HG03558 (cell line): Measurements from ENCODE around the gene PRTFDC1.
"Not testable (repeated sequence)": the region's sequence is repeated elsewhere in the genome, so short reads cannot be mapped to it uniquely, and the experiment has no call there.

Experiments
- ATAC-seq: cut with Tn5 transposase; IDR thresholded peaks from one replicate; pipeline ENCODE4 v1.9.1; 2021; ENCODE audit warnings: moderate number of reproducible peaks; ENCODE audit not compliant: unreplicated experiment; ENCODE audit errors: extremely low read depth

The PRTFDC1 gene

DNA sequence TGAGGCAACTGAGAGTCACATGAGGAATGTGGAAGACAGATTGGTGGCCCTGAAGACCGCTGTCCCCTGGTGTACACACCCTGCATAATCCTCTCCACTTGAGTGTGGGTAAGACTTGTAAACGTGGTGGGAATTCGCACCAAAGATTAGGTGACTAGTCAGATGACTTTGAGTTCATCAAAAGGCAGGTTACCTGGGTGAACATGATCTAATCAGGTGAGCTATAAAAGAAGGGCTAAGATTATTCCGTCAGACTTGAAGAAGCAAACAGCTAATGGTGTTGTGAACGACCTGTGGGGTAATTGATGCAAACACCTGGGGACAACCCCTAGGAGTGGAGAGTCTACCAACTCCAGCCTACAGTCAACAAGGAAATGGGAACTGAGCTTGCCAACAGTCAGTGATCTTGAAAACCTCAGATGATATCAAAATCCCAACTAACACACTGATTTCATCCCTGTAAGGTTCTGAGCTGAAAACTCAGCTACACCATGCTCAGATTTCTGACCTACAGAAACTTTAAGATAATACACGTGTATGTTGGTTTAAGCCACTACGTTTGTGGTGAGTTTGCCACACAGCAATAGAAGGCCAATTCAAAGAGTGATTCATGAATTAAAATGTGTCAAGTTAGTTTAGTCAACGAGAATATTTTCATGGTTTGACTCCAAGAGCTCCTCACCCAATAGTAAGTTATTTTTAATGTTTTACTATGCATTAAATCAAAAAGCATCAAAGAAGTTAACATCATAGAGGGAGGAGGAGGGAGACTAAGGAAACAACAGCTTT, 16.7 kb downstream of the PRTFDC1 start:
- no peak for ATAC-seq

- no peak for ATAC-seq
Measured at GRCh38 chr10:24931236-24931635, 21.2 kb downstream of the PRTFDC1 start.

DNA sequence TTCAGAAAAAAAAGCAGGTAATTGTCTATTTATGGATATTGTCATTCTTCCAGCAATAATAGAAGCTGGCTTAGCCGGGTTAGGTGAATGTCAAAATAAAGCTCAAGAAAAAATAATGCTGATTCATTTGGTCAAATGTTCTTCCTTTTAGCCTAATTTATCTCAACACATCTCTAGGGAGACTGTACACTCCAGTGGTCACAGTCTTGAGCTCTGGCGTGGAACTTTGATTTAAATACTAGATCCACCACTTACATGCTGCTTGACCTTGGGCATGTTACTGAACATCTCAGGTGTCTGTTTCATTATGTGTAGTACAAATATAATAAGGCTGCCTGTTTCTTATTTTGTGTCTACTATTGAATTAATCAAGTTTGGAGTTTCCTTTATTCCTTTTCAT, 22.0 kb downstream of the PRTFDC1 start:
- ATAC-seq: peak; percentile 66

- ATAC-seq: no peak
Measured at GRCh38 chr10:24929904-24930303, 22.5 kb downstream of the PRTFDC1 start.

GRCh38 chr10:24929056-24929544, 23.3 kb downstream of the PRTFDC1 start:
- no peak for ATAC-seq

DNA sequence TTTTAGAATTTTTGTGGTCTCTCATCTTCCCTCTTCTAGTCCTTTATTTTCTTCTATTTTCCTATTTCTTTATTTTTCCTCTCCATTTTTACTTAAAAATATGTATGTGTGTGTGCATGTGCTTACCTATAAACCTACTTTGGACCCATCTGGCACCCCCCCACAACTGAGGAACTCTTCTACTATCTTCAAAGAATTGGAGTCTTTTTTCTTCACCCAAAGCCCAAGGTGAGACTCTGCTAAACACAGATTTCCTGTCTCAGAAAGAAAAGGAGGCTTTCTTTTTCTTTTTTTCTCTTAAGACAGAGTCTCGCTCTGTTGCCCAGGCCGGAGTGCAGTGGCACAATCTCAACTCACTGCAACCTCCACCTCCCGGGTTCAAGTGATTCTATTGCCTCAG, 24.2 kb downstream of the PRTFDC1 start:
- no peak for ATAC-seq

- ATAC-seq: no peak
Measured at GRCh38 chr10:24926557-24926956, 25.8 kb downstream of the PRTFDC1 start.

GRCh38 chr10:24925799-24926198, 26.6 kb downstream of the PRTFDC1 start:
- no peak for ATAC-seq

DNA sequence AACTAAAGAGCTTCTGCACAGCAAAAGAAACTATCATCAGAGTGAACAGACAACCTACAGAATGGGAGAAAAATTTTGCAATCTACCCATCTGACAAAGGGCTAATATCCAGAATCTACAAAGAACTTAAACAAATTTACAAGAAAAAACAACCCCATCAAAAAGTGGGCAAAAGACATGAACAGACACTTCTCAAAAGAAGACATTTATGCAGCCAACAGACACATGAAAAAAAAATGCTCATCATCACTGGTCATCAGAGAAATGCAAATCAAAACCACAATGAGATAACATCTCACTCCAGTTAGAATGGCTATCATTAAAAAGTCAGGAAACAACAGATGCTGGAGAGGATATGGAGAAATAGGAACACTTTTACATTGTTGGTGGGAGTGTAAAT, 27.9 kb downstream of the PRTFDC1 start:
- not testable (repeated sequence) for ATAC-seq

DNA sequence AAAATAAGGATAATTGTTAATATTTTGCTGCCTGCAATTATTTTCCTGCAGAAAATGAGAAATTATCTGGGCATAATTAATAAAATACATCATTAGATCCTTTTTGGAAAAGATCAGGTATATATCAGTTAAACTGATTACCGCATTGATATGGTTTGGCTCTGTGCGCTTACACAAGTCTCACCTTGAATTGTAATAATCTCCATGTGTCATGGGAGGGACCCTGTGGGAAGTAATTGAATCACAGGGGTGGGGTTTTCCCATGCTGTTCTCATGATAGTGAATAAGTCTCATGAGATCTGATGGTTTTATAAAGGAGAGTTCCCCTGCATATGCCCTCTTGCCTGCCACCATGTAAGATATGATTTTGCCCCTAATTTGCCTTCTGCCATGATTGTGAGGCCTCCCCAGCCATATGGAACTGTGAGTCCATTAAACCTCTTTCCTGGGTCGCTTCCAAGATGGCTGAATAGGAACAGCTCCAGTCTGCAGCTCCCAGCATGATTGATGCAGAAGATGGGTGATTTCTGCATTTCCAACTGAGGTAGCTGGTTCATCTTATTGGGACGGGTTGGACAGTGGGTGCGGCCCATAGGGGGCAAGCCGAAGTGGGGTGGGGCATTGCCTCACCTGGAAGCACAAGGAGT, 30.1 kb downstream of the PRTFDC1 start:
- ATAC-seq: not testable (repeated sequence)

DNA sequence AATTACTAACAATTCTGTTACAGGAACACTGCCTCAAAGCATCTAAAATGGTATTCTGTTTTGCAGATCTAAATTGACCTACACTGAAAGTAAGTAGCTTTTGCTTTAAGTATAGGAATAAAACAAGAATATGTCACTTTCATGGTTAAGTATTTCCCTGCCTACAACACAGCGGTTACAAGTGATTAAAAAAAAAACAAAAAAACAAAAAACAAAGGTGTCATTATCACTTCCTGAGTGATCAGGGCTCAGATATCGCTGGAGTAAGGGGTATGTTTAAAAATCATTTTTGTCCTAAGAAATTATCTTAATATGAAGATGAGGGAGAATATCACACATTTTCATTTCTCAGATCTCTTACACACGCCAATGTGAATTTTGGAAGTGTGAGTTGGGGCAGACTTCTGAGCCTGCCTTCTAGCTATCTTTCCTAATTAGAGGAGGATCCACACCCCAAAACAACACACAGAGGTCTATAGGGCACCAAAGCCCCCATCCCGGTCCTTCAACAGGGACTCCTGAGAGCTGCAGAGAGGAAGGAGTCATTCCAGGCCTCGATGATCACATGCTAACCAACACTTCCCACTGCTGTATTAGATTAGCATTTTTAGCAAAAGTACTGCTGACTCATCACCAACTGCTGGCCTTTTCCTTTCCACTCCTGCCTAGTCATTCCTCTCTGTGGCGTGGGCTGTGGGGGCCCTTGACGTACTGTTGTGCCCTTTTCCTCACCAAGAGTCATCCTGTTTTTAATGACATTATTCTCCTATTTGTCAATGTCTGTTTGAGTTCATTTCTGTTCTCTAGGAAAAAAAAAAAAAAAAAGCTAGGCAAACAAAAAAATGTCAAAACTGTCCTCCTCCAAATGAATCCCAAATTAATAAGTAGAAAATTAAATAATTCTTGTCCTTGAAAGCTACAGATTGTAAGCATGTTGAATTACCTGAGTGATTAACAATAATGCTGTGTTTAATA, 31.2 kb downstream of the PRTFDC1 start:
- peak; percentile 71 for ATAC-seq

- not testable (repeated sequence) for ATAC-seq
Measured at GRCh38 chr10:24920192-24920591, 32.2 kb downstream of the PRTFDC1 start.

DNA sequence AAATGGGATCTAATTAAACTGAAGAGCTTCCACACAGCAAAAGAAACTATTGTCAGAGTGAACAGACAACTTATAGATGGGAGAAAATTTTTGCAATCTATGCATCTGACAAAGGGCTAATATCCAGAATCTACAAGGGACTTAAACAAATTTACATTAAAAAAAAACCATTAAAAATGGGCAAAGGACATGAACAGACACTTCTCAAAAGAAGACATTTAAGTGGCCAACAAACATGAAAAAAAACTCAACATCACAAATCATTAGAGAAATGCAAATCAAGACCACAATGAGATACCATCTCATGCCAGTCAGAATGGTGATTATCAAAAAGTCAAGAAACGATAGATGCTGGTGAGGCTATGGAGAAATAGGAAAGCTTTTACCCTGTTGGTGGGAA, 32.8 kb downstream of the PRTFDC1 start:
- ATAC-seq: not testable (repeated sequence)

GRCh38 chr10:24917979-24918378, 34.4 kb downstream of the PRTFDC1 start:
- no peak for ATAC-seq

GRCh38 chr10:24917493-24917892, 34.9 kb downstream of the PRTFDC1 start:
- ATAC-seq: no peak

GRCh38 chr10:24916365-24916764, 36.0 kb downstream of the PRTFDC1 start:
- ATAC-seq: no peak

DNA sequence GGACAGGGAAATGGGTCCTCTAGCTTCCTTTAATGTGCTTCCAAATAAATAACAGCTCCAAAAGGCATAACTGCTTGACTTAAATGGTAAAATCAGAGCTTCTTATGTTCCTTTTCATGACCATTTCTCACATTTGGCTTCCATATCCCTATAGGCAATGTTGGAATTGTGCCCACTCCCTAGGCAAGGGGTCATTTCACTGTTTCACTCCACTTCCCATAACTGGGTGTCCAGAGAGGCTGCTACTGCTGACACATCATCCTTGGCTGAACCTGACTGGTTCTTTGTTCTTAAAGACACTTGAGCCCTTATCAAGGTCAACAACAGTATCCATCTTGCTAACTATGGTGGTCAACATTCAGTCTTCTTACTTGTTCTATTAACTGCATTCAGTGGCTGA, 37.1 kb downstream of the PRTFDC1 start:
- no peak for ATAC-seq

DNA sequence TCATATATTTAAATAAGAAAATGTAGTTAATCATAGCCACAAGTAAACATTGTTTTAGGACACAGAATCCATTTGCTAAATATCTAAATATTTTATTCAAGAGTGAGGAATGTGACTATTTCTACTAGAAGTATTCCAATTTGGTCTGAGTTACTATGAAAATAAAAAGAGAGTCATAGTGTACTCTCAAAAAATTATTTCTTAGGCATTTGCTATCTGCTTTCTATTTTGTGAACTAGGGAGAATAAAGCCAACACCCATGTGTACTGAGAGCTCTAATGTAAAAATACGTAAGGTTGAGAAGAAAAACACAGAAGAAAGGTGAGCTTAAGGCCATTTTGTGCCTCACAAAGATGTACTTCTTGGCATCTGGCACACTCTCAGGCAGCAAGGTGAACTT, 38.3 kb downstream of the PRTFDC1 start:
- no peak for ATAC-seq

DNA sequence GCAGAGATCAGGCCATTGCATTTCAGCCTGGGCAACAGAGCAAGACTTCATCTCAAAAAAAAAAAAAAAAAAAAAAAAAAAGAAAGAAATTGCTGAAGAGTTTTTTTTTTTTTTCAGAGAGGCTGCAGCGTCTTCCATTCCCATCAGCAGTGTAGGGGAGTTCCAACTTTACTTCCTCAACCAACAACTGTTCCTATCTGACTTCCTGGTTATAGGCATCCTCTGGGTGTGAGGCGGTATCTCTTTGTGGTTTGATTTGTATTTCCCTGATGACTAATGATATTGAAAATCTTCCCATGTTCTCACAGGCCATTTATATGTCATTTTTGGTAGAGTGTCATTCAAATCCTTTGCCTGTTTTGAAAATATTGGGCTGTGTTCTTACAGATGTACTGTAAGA, 40.2 kb downstream of the PRTFDC1 start:
- ATAC-seq: no peak

DNA sequence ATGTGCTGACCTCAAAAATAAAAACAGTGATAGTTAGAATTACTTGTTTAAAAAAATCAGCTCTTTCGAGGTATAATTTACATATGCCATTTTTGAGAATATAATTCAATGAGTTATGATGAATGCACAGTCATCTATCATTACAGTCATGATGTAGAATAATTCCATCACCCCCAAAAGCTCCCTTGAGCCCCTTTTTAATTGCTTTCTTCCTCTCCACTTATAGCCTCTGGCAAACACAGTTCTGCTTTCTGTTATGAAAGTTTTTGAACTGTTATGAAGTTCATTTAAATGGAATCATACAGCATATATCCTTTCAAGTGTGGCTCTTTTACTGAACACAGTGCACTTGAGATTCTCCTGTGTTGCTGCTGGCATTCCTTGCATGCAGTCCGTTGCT, 41.4 kb downstream of the PRTFDC1 start:
- ATAC-seq: no peak

- no peak for ATAC-seq
Measured at GRCh38 chr10:24910574-24910973, 41.8 kb downstream of the PRTFDC1 start.
